GM19455 (cell line): ENCODE data around the gene PARVB.
"Not testable (repeated sequence)": the region's sequence is repeated elsewhere in the genome, so short reads cannot be mapped to it uniquely, and the experiment has no call there.

Experiments
- ATAC-seq: cut with Tn5 transposase; IDR thresholded peaks from one replicate; pipeline ENCODE4 v1.9.1; 2021; ENCODE audit not compliant: unreplicated experiment

The PARVB gene

DNA sequence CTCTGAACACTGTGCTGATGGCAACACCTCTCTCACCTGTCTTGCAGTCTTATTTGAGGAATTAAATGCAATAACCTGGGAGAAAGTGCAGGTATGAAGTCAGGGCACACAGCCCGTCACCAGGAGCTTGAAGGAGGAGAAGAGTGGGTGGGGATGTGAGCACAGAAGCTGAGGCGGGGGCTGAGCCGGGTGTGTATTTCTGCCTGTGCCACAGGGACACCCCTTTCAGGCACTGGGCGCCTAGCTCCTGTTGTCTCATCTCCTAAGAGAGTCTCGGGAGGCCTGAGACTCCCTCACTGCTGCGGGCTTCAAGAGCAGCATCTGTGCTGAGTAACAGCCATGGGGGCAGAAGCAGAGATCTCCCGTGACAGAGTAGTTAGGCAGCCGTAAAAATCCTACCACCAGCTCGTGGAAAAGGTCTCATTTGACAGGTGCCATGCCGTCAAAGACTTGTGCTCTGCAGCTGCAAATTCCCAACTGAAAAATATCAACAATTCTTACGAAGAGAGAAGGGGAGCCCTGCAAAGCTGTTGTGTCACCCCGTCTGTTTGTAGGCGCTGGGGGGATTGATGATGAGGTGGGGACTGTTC is 26.8 kb downstream of the PARVB start:
- no peak for ATAC-seq

DNA sequence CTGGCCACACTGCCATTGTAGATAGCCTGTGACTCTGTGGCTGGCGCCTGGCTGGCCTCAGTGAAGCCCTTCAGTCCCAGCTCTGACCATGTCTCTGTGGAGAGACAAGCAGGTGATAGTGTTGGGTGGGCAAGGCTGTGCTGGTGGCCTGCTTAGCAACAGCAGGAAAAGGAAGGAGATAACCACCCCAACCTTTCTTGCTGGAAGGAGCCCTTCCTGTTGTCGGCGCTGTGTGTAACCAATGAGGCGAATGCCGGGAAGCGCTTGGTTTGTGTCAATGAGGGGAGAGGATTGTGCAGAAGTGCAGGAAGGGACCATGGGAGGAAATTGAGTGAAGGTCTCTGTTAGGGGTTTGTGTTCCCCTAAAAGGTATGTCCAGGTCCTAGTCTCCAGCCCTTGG is 27.3 kb downstream of the PARVB start:
- no peak for ATAC-seq

DNA sequence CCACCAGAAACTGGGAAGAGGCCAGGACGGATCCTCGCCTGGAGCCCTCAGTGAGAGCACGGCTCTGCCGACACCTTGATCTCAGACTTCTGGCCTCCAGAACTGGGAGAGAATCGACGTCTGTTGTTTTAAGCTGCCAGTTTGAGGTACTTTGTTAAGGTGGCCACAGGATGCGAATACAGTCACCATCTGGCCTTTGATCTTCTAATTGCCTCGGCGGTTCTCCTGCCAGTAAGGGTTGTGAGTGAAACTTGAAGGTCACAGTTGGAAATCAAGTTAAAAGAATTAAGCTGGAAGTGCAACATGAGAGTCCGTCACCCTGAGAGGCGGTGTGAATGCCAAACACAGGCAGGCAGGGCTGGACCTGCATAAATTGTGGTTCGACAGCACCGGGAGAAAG is 27.9 kb downstream of the PARVB start:
- ATAC-seq = no peak

DNA sequence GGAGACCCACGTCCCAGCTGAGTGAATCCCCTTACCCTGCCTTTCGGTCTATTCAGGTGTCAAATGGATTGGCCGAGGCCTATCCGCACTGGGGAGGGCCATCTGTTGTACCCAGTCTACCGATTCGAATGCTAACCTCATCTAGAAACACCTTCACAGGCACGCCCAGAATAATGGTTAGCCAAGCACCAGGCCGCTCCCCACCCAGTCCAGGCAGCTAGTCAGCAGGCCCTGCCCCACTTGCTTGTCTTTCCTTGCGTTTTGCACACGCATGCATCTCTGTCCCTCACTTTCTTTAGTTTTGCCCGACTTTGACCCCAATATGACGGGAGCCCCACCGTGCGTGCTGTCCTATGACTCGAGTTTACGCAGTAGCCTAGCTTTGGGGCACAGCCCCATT is 31.7 kb downstream of the PARVB start:
- no peak for ATAC-seq

- not testable (repeated sequence) for ATAC-seq
These were observed 32.5 kb downstream of the PARVB start for GRCh38 chr22:44056649-44057048.

DNA sequence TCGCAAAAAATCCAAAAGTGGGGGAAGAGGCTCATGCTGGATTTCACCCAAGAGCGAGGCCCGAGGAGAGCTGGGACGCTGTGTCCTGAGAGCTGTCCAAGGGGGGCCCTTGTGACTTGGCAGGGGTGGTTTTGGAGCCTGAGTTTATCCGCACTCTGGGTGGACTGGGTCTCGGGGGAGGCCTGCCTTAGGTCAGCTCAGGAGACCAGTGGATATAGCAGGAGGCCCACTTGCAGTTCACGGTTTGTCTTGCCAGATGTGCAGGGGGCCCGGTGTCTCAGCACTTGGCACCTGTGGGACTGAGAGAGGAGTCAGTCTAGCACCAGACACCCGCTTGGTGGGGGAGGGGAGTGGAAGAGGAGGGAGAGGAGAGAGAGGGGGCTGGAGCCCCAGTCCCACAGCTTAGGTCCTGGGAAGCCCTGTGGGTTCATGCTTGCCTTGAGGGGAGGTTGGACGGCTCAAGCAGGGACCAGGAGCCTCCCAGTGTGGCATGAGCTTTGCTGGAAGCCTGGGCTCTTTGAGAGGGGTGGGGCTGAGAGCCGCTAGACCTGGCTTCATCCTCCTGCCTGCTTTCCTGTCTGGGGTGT is 33.4 kb downstream of the PARVB start:
- no peak for ATAC-seq

- ATAC-seq = no peak
These were observed 39.6 kb downstream of the PARVB start for GRCh38 chr22:44063462-44064371.

DNA sequence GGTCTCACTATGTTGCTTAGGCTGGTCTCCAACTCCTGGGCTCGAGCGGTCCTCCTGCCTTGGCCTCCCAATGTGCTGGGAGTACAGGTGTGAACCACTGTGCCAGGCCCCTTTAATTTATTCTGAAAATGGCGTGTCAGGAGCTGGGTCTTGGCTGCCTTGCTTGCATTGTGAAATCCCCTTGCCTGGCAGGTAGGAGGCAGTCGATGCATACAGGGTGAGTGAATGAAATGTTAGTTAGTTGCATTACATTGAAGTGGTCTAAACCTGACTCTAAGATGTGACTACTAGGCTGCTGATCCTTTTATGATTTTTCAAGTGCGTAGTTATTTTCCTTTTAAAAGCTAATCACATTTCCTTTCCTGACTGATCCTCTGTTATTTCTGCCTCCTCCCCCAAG is 42.9 kb downstream of the PARVB start:
- ATAC-seq = no peak

DNA sequence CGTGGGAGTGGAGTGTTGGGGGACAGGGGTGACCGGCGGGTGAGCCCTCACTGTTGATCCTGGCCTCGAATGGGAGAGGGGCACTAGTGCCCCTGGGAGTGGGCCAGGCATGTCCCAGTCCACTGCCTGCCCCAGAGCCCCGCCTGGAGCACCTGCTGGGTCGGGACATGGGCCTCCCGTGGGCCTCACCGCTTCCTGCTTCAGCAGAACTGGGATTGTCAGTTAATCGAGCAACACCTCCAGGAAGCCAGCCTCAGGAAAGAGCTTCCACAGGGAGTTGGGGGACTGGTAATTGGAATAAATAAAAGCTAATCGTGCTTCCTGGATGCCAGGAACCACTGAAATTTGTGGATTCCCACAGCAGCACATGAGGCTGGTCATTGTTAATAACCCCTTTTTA is 43.8 kb downstream of the PARVB start:
- no peak for ATAC-seq

DNA sequence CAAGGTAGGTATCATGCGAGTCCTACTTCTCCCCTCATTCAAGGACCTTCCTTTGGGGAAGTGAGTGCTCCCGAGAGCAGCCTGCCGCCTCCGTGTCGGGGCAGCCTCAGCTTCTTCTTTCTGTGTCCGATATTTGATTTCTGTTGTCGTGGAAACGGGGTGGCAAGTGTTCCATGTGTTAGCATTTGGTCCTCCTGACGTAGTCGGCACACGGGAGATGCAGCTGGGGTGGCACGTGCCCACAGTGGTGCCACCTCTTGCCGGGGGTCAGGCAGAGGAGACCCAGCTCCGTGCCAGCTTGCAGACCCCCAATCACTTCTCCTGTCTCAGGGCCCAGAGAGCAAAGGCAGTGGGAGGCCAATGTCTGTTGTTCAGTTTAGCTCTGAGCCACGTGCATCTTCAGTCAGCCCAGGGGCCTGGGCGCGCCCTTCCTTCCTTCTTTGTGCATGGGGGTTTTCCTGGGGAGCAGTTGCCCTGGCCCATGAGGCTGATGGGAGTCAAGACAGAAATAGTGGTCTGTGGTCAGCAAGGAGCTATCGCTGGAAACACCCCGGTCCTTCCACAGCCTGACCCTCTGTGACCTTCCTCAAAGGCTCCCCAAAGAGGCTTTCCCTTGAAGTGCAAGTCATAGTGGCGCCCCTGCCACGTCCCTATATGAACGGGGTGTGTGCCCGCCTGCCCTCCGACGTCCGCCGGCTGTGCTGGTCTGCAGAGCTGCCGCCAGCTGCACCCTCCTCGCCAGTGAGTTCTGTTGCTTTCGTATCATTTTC is 44.5 kb downstream of the PARVB start:
- ATAC-seq = no peak

DNA sequence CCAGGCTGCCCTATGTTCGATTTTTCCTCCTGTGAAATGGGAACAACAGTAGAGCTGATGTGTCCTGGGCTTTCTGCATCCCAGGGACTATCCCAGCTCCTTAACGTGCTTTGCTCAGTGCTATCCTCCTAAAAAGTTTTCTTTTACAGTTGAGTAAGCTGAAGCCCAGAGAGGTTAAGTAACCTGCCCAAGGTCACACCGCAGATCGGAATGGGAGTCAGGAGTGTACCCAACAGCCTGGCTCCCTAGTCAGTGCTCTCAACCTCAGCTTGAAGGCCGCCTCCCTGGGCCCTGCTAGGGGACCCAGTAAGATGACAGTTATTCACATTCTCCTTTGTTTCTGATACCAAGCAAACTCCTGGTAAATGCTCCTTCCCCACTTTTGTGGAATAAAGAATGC is 45.9 kb downstream of the PARVB start:
- no peak for ATAC-seq

- ATAC-seq = no peak
These were observed 47.8 kb downstream of the PARVB start for GRCh38 chr22:44071781-44072326.

- no peak for ATAC-seq
These were observed 50.4 kb downstream of the PARVB start for GRCh38 chr22:44074337-44074984.

- ATAC-seq = no peak
These were observed 50.9 kb downstream of the PARVB start for GRCh38 chr22:44075022-44075421.

DNA sequence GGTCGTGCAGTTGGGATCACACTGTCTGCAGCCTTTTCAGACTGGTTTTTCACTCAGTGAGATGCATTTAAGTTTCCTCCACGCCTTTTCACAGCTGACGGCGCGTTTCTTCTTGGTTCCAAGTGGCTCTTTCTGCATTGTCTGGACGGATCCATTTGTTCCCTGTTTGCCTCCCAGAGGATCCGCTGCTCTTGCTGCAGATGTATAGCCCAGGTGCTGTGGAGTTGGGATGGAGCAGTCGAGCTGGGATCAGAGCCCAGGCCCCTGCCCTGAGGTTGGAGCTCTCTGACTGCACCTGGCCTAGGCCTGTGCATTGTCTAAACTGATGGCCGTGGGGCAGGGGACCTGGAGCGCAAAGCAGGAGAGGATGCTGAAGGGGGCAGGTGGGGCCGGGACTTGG is 51.6 kb downstream of the PARVB start:
- no peak for ATAC-seq

- no peak for ATAC-seq
These were observed 52.7 kb downstream of the PARVB start for GRCh38 chr22:44076825-44077224.

DNA sequence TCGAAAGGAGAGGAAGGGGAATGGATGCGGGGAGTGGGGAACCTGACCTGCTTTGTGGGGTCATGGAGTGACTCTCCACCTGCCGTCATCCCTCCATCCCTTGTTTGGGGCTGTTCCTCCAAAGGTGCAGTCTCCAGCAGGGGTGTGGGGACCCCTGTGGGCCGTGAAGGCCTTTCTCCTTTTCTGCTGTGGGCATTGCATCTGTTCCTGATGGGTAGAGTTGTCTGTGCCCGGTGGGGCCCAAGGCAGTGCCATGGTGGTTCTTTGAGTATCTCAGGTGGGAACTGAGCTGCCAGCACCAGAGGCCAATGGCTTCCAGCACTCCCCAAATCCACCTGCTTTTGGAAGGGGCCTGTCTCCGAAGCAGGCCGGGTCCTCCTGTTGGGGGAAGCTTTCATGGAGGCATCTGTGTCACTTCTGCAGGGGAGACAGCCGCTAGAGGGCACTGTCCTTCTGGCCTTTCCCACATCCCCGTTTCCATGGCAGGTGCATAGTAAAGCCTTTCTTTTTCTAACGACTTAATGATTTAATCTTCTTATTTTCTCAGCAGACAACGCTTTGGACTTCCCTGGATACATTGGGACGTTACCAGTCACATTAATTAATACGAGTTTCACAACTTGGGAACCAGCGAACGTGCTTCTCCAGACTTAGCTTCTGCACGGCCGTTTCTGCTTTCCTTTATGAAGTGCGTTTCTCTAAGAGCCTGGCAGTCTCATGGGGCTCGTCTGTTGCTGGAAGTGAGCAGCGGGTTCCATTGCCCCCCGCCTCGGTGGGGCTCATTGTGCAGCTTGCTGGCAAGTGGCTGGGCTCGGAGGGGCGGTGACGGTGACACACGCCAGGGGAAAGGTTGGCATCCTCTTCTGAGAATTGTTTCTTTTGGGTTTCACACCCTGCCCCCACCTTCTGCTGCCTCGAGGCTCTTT is 57.1 kb downstream of the PARVB start:
- no peak for ATAC-seq

DNA sequence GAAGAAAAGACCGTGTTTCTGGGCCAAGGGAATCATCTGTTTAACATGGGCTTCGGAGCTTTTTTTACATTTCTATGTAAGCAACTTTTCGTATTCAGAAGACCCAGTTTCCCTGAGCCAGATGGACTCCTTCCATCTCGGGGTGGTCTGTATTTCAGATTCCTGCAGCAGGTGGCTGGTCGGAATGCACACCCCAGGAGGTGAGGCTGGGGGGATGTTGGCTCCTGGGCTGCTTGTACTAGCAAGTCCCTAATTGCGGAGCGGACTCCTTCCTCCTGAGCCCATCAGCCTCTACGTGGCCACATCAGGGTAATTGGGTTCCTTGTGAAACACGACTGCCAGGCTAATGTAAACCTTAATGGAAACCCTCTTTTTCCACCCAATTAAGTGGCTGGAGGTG is 58.7 kb downstream of the PARVB start:
- no peak for ATAC-seq

DNA sequence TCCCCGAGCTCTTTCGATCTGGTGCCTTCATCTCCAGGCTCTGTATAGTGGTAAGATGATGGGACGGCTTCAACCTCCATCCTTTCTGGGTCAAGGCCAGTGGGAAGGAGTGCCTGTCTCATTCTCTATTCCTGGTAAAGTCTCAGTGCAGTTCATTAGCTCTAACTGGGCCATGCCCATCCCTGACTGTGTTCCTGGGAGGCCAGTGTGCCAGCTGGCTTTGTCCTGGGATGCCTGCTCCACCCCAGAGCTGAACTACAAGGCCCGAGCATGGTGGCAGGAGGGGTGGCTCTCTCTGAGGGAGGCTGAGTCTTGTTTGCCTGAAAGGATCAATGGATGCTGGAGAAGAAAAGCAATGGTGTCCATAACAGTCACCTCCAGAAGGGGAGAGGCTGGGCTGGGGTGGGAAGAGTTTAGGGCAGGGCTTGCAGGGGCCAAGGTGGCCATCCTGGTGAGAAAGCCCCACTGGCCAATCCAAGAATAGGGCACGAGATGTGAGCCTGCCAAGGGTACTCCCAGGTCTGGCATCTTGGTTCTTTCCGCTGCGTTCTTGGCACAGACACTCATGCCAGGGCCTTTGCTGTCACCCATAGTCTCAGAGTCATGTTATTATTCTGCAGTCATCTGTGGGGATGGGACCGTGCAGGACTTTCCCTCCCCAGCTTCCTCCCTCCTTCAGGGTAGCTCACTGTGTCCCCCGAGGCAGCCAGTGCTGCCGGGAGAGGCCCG is 60.1 kb downstream of the PARVB start:
- ATAC-seq = no peak
